Measurements from ENCODE around the gene CD48.

Gene CD48

GRCh38 chr1:160630523-160631451, 80.8 kb downstream of the CD48 start:
- DNase-seq: no peak

GRCh38 chr1:160629286-160630210, 82.1 kb downstream of the CD48 start:
- DNase-seq: no peak

DNA sequence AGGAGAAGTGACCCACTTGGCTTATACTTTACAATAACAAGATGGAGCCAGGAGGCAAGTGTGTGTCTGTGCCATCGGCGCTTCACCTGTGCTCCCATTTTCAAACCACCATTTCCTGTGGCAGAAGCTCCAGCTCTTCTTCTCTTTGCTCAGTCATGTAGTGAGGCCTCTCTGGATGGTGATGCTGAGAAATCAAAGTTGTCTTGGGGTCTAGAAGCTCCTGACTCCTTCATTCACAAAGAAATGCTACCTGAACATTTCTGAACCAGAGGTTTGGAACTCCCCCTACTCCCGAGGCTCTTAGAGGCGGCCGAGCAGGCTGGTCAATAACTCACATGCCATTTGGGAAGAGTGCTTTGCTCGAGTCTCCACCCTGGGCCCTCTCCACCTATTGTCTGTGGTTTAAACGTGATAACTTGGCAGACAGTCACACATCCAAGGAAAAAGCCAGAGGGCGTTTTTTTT, 82.8 kb downstream of the CD48 start:
- no peak for DNase-seq

All from NCI-H82 (cell line).